H1 (cell line): ENCODE measurements around the gene AP3S1. TPM values are rescaled to one million over a fixed set of nuclear protein-coding genes. Genes with fewer than 3 reads are reported as not detected.
"Not testable (repeated sequence)": the region's sequence is repeated elsewhere in the genome, so short reads cannot be mapped to it uniquely, and the experiment has no call there.

Experiments
- CTCF ChIA-PET: fragments of 300-600 bp; sonication (Branson Sonifier 250); formaldehyde crosslinking; loops from one replicate; lab custom pipeline; 2021; ENCODE audit not compliant: partially characterized antibody; lab: Charles Lee
- POLR2A ChIA-PET: fragments of 300-600 bp; sonication (Branson Sonifier 250); formaldehyde crosslinking; loops from one replicate; lab custom pipeline; 2021; ENCODE audit warnings: inconsistent platforms; ENCODE audit not compliant: partially characterized antibody; lab: Charles Lee
- DNase-seq, 2 experiments: peaks; one replicate each; pipeline versions ENCODE4 v3.0.0 to v3.0.0-alpha.2; 2010 to 2022; ENCODE audit warnings: low spot score in 2 of 2, low read depth in 1 of 2, mixed read lengths in 1 of 2
- FAIRE-seq: peaks from 2 replicates; lab custom pipeline; 2011; peaks lifted over from hg19 to GRCh38; lab: Jason Lieb, UNC
- H2AFZ ChIP-seq: 2 replicates; pipeline ENCODE4 v1.8.1; 2012; ENCODE audit warnings: low read length, inconsistent platforms
- H2AK5ac ChIP-seq: 2 replicates; pipeline ENCODE4 v1.6.1; 2013; ENCODE audit warnings: low read depth, low read length
- H2BK120ac ChIP-seq: replicated peaks from 2 replicates; pipeline ENCODE3; 2013; ENCODE audit warnings: low read depth, low read length, inconsistent platforms
- H2BK12ac ChIP-seq: 2 replicates; pipeline ENCODE4 v1.6.1; 2013; ENCODE audit warnings: low read depth, low read length
- H2BK15ac ChIP-seq: 2 replicates; pipeline ENCODE4 v1.6.1; 2013; ENCODE audit warnings: low read length
- H2BK20ac ChIP-seq: 2 replicates; pipeline ENCODE4 v1.6.1; 2013; ENCODE audit warnings: low read length
- H2BK5ac ChIP-seq: 2 replicates; pipeline ENCODE4 v1.6.1; 2013; ENCODE audit warnings: low read depth, low read length
- H3K14ac ChIP-seq: 2 replicates; pipeline ENCODE4 v1.6.1; 2013; ENCODE audit warnings: inconsistent platforms; ENCODE audit not compliant: insufficient read length
- H3K18ac ChIP-seq: 2 replicates; pipeline ENCODE4 v1.6.1; 2013; ENCODE audit warnings: low read length; ENCODE audit errors: extremely low read depth
- H3K23ac ChIP-seq: 2 replicates; pipeline ENCODE4 v1.6.1; 2013; ENCODE audit warnings: inconsistent platforms; ENCODE audit not compliant: insufficient read length
- H3K23me2 ChIP-seq: 2 replicates; pipeline ENCODE4 v1.6.1; 2013; ENCODE audit warnings: low read depth, low read length
- H3K27ac ChIP-seq: 2 replicates; pipeline ENCODE4 v1.6.1; 2011; ENCODE audit warnings: low read depth, low read length, inconsistent platforms
- H3K27me3 ChIP-seq, 4 experiments: replicated peaks in 1 of 4; 1 replicate in 1 of 4; 2 replicates in 3 of 4; pipeline versions ENCODE4 v1.6.1 to v1.8.1; 2011 to 2013; ENCODE audit warnings: low read length in 3 of 4, mild to moderate bottlenecking in 3 of 4, inconsistent platforms in 2 of 4, mixed read lengths in 2 of 4, moderate library complexity in 1 of 4; ENCODE audit not compliant: control insufficient read depth in 3 of 4, insufficient read depth in 3 of 4; ENCODE audit errors: extremely low read depth in 1 of 4
- H3K36me3 ChIP-seq, 4 experiments: 2 replicates each; pipeline versions ENCODE4 v1.6.1 to v1.8.1; 2011 to 2013; ENCODE audit warnings: mild to moderate bottlenecking in 4 of 4, low read length in 3 of 4, moderate library complexity in 2 of 4, control low read depth in 1 of 4, inconsistent platforms in 1 of 4; ENCODE audit not compliant: insufficient read depth in 4 of 4, control insufficient read depth in 2 of 4
- H3K4ac ChIP-seq: replicated peaks from 2 replicates; pipeline ENCODE3; 2013; ENCODE audit warnings: low read length, low read depth, mixed read lengths, inconsistent platforms; ENCODE audit not compliant: insufficient read length
- H3K4me1 ChIP-seq, 4 experiments: replicated peaks in 1 of 4; 1 replicate in 1 of 4; 2 replicates in 3 of 4; pipeline versions ENCODE4 v1.6.1 to v1.8.1; 2011 to 2013; ENCODE audit warnings: low read length in 3 of 4, inconsistent platforms in 2 of 4, mixed read lengths in 1 of 4; ENCODE audit not compliant: insufficient read depth in 4 of 4, control insufficient read depth in 3 of 4
- H3K4me2 ChIP-seq, 2 experiments: 2 replicates each; pipeline versions ENCODE4 v1.6.1 to v1.8.1; 2011 to 2013; ENCODE audit warnings: low read depth in 2 of 2, low read length in 2 of 2, control low read depth in 1 of 2, inconsistent platforms in 1 of 2, mild to moderate bottlenecking in 1 of 2; ENCODE audit not compliant: insufficient read depth in 1 of 2
- H3K4me3 ChIP-seq, 4 experiments: fragments of 200-600, 300-600 bp in 1 of 4; sonication (generic), shearing (Covaris generic), sonication (Bioruptor Twin) in 1 of 4; 2 replicates each; pipeline versions ENCODE4 v1.5.1 to v1.8.1; 2011 to 2016; ENCODE audit warnings: low read length in 4 of 4, low read depth in 3 of 4, control low read depth in 2 of 4, inconsistent platforms in 2 of 4, mild to moderate bottlenecking in 2 of 4, mixed read lengths in 1 of 4, moderate library complexity in 1 of 4; ENCODE audit not compliant: insufficient read depth in 2 of 4; ENCODE audit errors: extremely low read depth in 1 of 4
- H3K56ac ChIP-seq: replicated peaks from 2 replicates; pipeline ENCODE3; 2013; ENCODE audit warnings: low read depth, mild to moderate bottlenecking, mixed read lengths, low read length, inconsistent platforms; ENCODE audit not compliant: insufficient read length
- H3K79me1 ChIP-seq: 2 replicates; pipeline ENCODE4 v1.6.1; 2013; ENCODE audit warnings: low read depth, low read length, control low read depth
- H3K79me2 ChIP-seq, 2 experiments: 2 replicates each; pipeline versions ENCODE4 v1.6.1 to v1.8.1; 2012 to 2013; ENCODE audit warnings: low read length in 2 of 2, mild to moderate bottlenecking in 2 of 2, inconsistent platforms in 1 of 2; ENCODE audit not compliant: insufficient read depth in 2 of 2, control insufficient read depth in 1 of 2
- H3K9ac ChIP-seq, 4 experiments: replicated peaks in 1 of 4; 1 replicate in 1 of 4; 2 replicates in 3 of 4; pipeline versions ENCODE4 v1.6.1 to v1.8.1; 2011 to 2013; ENCODE audit warnings: low read depth in 3 of 4, low read length in 3 of 4, control low read depth in 2 of 4, mild to moderate bottlenecking in 2 of 4, moderate library complexity in 2 of 4, inconsistent platforms in 1 of 4; ENCODE audit errors: extremely low read depth in 1 of 4
- H3K9me3 ChIP-seq, 2 experiments: 2 replicates each; pipeline versions ENCODE4 v1.6.1 to v1.8.1; 2012 to 2013; ENCODE audit warnings: mild to moderate bottlenecking in 2 of 2, moderate library complexity in 2 of 2, control low read depth in 1 of 2, inconsistent platforms in 1 of 2, low read depth in 1 of 2, low read length in 1 of 2, mixed read lengths in 1 of 2; ENCODE audit not compliant: insufficient read depth in 2 of 2
- H4K20me1 ChIP-seq, 2 experiments: replicated peaks in 1 of 2; 2 replicates each; pipeline versions ENCODE3 to v1.8.1; 2011 to 2013; ENCODE audit warnings: inconsistent platforms in 2 of 2, low read length in 2 of 2, mild to moderate bottlenecking in 1 of 2; ENCODE audit not compliant: insufficient read depth in 2 of 2, control insufficient read depth in 1 of 2
- H4K5ac ChIP-seq: 2 replicates; pipeline ENCODE4 v1.6.1; 2013; ENCODE audit warnings: low read length, low read depth, mixed read lengths, inconsistent platforms; ENCODE audit not compliant: insufficient read length
- H4K8ac ChIP-seq: 2 replicates; pipeline ENCODE4 v1.8.0; 2013; ENCODE audit warnings: mild to moderate bottlenecking, moderate library complexity, low read length, inconsistent platforms; ENCODE audit not compliant: insufficient read depth; ENCODE audit errors: extremely low read depth
- H4K91ac ChIP-seq: replicated peaks from 2 replicates; pipeline ENCODE3; 2013; ENCODE audit warnings: low read length, mixed read lengths, inconsistent platforms; ENCODE audit not compliant: insufficient read length
- WGBS, 2 experiments: shearing (Covaris generic) in 1 of 2; methylation state at CpG; one replicate each; pipeline versions ENCODE4 v1.1.6 to v1.1.7; 2013 to 2015; ENCODE audit warnings: low lambda C conversion rate in 2 of 2, mixed read lengths in 2 of 2, inconsistent platforms in 1 of 2, low coverage in 1 of 2, missing lambda C conversion rate in 1 of 2; ENCODE audit not compliant: insufficient replicate concordance in 2 of 2, insufficient coverage in 1 of 2, insufficient read length in 1 of 2; ENCODE audit errors: extremely low coverage in 1 of 2, missing lambda C conversion rate in 1 of 2; 5-methylcytosine and 5-hydroxymethylcytosine counted together
- polyA plus RNA-seq, 7 experiments: library from polyadenylated mRNA; depleted of rRNA in 3 of 7; stranded (reverse) in 5 of 7; unstranded in 2 of 7; fragments of >200 nt in 5 of 7; fragments of 200-250 nt in 2 of 7; gene quantifications; 1 replicate in 5 of 7; 2 replicates in 1 of 7; 4 replicates in 1 of 7; pipeline versions ENCODE4 v1.2.1 to v1.2.3, GENCODE V29; 2011 to 2013; ENCODE audit warnings: missing spikeins in 2 of 7, mixed read lengths in 2 of 7
- total RNA-seq: library from RNA; stranded (reverse); fragmentation: NEBNext Ultra II Directional; extraction: Animal tissue kit (Norgen Biotek cat#: 25700); gene quantifications from 2 replicates; pipeline ENCODE4 v1.2.1, GENCODE V29; 2021

Gene AP3S1
- total and polyA plus RNA-seq, 2 of the 8 experiments (the other 6 are each of a cell fraction or from before 2014, with no cell fraction given): 26.6 to 72.7 TPM

GRCh38 chr5:115824983-115825382, 16.8 kb upstream of the AP3S1 start:
- not testable (repeated sequence) for FAIRE-seq, H3K9ac ChIP-seq, DNase-seq, H3K23me2 ChIP-seq, H2BK120ac ChIP-seq, H3K27ac ChIP-seq, H3K4ac ChIP-seq, H4K91ac ChIP-seq, H3K4me3 ChIP-seq, H3K14ac ChIP-seq, H3K9me3 ChIP-seq, H3K23ac ChIP-seq, H2BK15ac ChIP-seq, H2AK5ac ChIP-seq, H2BK20ac ChIP-seq, H4K20me1 ChIP-seq, H3K56ac ChIP-seq, H3K18ac ChIP-seq, H2BK12ac ChIP-seq, H3K79me2 ChIP-seq, H3K4me1 ChIP-seq, H3K27me3 ChIP-seq, H2AFZ ChIP-seq, H4K5ac ChIP-seq, H2BK5ac ChIP-seq, H3K79me1 ChIP-seq, H4K8ac ChIP-seq, H3K4me2 ChIP-seq
- peaks cover 0 to 12% (median 9%) of the 10 kb centered on the region in 4 experiments; a peak in 5 of 8 replicates for H3K36me3 ChIP-seq
- ChIA-PET CTCF (interaction anchor here (0.7 to 0.9 kb wide), 2 partner anchors 10 to 15 kb away, joined by 3 to 6 read pairs; no protein-coding TSS in a partner anchor), POLR2A (interaction anchor here (0.6 kb wide), 1 partner anchor 948 kb away, joined by 5 read pairs; no protein-coding TSS in a partner anchor)
- 69% methylated on average over 1 of the region's 1 CpG; no CpG with 5 or more reads in 1 of the 2 experiments for WGBS, 2 experiments
